HG02885 (cell line): ENCODE measurements around the gene SIRT6.
"Not testable (repeated sequence)": the region's sequence is repeated elsewhere in the genome, so short reads cannot be mapped to it uniquely, and the experiment has no call there.

Experiments
- ATAC-seq: cut with Tn5 transposase; IDR thresholded peaks from one replicate; pipeline ENCODE4 v1.9.1; 2021; ENCODE audit warnings: mild to moderate bottlenecking; ENCODE audit not compliant: unreplicated experiment, poor library complexity

The SIRT6 gene

GRCh38 chr19:4177146-4177545 lies 5.2 kb downstream of the SIRT6 start:
- no peak for ATAC-seq

DNA sequence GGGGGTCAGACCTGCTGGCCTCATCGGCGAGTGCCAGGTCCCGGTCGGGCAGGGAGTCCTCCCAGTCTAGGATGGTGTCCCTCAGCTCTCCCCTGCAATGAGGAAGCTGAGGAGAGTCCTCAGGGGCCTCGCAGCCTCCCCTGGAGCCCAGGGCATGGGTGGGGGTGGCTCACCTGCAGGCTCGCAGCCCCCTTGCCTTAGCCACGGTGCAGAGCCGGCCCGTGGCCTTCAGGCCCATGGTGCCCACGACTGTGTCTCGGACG lies 6.8 kb downstream of the SIRT6 start:
- no peak for ATAC-seq

GRCh38 chr19:4174895-4175668 lies 7.3 kb downstream of the SIRT6 start:
- no peak for ATAC-seq

DNA sequence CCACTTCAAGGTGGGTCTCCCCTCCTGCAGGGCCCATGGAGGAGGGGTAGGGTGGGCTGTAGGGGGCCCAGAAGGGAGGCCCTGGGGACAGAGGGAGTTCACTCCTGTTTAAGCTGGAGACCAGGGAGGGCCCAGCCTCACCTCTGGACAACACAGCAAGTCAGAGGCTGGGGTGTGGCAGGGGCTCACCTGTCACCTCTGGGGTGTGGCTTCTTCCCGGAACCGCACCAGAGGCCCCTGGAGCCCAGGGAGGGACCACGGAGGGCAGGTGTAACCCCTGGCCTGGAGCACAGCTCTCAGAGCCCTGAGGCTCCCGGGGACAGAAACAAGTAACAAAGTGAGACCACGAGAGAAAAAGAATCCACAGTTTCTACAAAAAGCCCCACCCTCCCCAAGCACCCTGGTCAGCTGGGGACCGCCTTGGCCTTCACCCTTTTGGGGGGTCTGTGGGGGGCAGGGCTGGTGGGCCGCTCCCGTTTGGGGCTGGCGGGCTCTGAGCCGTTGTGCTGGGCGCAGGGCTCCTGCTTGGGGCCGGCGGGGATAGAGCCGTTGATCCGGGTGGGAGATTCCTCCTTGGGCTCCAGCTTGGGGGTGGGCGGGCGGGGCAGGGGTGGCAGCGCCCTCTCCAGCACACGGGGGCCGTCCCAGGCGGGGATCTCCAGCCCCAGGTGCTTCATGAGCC lies 8.0 kb downstream of the SIRT6 start:
- ATAC-seq = no peak

DNA sequence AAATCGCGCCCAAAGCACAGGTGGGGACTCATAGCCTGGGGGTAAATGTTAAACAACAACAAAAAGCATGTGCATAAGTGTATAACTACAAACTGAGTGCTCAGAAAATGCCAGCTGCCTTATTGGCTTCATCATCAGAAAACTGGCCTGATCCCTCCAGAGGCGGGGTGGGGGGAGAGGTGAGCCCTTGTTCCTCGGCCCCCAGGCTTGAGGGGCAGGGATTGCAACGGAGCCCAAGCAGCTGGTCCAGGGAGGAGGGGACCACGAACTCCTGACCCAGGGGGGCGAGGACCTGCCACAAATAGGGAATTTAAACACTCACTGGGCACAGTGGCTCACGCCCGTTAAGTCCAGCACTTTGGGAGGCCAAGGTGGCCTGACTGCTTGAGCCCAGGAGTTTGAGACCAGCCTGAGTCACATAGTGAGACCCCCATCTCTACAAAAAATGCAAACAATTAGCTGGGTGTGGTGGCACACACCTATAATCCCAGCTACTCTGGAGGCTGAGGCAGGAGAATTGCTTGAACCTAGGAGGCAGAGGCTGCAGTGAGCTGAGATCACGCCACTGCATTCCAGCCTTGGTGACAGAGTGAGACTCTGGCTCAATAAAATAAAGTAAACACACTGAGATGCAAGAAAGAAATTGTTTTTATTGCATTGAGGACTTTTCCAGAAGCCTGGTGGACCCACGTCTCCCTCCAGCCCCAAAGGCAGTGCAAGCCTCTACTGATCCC lies 8.7 kb downstream of the SIRT6 start:
- ATAC-seq = no peak

GRCh38 chr19:4172861-4173473 lies 9.4 kb downstream of the SIRT6 start:
- no peak for ATAC-seq

- ATAC-seq = no peak
Measured at GRCh38 chr19:4171676-4172075, 10.7 kb downstream of the SIRT6 start.

DNA sequence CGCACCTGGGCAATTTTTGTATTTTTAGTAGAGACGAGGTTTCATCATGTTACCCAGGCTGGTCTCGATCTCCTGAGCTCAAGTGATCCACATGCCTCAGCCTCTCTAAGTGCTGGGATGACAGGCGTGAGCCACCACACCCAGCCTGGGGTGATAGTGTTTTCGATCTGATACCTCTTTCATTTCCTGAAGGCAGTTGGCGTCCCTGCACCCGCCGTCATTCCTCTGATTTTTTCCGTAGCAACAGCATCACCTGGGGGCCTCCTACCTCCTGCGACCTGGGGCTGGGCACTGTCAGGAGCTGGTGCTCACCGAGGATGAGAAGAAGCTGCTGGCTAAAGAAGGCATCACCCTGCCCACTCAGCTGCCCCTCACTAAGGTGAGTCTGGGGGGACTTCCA lies 18.1 kb downstream of the SIRT6 start:
- no peak for ATAC-seq

DNA sequence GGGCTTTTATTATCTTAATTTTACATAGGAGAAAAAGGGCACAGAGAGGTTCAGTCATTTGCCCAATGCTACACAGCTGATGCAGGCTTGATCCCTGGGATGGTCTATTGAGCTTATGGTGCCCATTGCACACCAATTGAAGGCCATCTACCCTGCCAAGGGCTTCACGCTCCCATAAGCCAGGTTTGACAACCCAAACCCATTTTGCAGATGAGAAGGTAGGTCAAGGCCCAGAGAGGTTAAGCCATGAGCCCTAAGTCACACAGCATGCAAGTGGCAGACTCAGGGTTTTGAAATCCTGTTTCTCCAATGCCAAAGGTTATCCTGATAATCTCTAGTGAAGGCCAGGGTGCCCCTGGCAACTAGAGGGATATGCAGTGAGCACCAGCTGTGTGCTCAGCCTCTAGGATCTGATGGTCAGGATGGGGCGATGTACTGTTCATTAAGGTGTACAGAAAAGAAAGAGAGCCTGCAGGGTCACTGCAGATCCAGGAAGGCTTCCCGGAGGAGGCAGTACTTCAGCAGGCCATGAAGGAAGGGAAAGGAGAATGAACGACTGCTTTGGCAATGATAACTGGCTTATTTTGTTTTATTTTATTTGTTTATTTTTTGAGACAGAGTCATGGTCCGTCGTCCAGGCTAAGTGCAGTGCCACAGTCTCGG lies 20.8 kb downstream of the SIRT6 start:
- no peak for ATAC-seq

GRCh38 chr19:4157971-4158370 lies 24.4 kb downstream of the SIRT6 start:
- not testable (repeated sequence) for ATAC-seq

DNA sequence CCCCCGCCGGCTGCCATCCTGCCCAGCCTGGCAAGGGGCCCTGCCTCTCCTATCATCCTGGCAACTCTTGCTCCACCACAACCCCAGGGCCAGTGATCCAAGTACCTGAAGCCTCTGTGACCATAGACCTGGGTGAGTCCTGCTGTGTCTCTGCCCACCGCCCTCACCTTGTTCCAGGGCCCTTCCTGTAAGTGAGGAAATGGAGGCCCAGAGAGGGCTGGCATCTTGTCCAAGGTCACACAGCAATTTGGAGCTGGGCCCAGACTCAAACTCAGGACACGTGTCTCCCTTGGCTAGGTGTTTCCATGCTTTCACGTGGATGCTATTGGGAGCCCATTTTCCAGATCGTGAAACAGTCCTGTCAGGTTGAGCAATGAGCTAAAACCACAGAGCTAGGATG lies 25.2 kb downstream of the SIRT6 start:
- no peak for ATAC-seq

GRCh38 chr19:4154571-4155312 lies 27.6 kb downstream of the SIRT6 start:
- ATAC-seq = no peak

- no peak for ATAC-seq
Measured at GRCh38 chr19:4152241-4152998, 29.9 kb downstream of the SIRT6 start.

GRCh38 chr19:4151623-4152022 lies 30.7 kb downstream of the SIRT6 start:
- no peak for ATAC-seq

DNA sequence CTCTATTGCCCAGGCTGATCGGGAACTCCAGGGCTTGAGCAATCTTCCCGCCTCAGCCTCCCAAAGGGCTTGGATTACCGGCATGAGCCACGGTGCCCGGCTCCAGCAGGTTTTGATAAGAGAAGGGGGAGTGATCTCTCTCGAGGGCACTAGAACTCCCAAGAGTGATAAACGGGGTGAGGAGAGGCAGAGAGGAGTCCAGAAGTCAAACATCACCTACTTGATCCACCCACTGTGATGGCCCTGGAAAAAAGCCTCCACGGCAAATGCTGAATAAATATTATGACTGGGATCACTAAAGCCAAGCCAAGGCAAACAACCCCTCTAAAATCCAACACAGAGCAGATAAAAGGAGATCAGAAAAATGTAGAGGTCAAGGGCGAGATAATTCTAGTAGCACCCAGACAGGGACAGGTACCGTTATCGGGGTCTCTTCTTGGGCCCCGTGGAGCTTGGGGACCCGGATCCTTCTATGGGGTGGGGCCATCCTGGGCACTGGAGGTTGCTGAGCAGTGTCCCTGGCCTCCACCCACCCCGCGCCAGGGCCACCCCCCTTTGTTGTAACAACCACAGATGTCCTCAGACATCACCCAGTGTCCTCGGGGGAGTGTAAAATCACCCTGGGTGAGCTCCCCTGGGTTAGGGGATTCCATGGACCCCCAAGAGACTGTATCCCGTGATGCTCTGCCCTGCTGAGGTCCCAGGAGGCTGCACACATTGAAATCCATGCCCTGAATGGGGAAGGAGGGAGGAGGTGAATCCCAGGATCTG lies 32.7 kb downstream of the SIRT6 start:
- ATAC-seq = no peak

GRCh38 chr19:4144666-4145249 lies 37.6 kb downstream of the SIRT6 start:
- no peak for ATAC-seq

- ATAC-seq = not testable (repeated sequence)
Measured at GRCh38 chr19:4142916-4143315, 39.4 kb downstream of the SIRT6 start.

DNA sequence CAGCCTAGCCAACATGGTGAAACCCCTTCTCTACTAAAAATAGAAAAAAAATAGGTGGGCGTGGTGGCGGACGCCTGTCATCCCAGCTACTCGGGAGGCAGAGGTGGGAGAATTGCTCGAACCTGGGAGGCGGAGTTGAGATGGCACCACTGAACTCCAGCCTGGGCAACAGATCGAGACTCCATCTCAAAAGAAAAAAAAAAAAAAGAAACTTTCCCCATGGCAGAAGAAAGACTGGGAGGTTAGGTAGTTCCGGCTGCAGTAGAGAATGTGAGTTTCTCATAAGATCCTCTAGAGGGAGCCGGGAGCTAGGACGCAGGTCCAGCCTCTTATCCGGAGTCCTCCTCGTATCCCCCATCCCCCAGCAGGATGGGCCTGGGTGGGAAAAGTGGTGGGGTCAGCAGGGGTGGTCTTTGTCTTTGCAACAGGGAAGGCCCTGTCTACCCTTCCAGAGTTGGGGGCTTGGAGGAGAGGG lies 42.1 kb downstream of the SIRT6 start:
- ATAC-seq = no peak
